ENCODE measurements around the gene SMAD2. TPM values are rescaled to one million over a fixed set of nuclear protein-coding genes. Genes with fewer than 3 reads are reported as not detected.

The SMAD2 gene
- total RNA-seq, 6 experiments from 2014 or later: 31.2 to 46.1 (median 36.0) TPM

DNA sequence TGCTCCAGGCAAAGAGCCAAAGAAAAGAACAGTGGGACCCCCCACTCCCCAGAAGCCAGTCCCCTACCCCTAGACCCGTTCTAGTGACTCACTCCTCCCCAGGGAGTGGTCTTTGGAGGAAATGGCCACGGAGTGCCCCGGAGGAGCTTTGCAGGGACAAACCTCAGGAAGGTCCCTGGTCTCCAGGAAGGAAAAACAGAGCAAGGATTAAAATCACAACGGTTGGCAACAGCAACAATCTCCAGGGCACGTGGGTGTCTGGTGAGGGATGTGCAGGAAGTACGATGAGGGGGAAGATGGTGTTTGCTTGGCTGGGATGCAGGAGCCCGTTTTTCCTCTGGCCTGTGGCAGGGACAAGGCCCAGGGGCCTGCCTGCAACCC lies 135.0 kb downstream of the SMAD2 start:
- intact Hi-C loops (cut with DNase I): no loop called here
- Histone ChIP-seq H3K4me3 (no peak overlapping the region), H3K27ac (no peak overlapping the region), H3K4me1 (no peaks in the 10 kb centered on the region), H3K36me3 (no peaks in the 10 kb centered on the region), H3K9me3 (no peaks in the 10 kb centered on the region), H3K27me3 (no peaks in the 10 kb centered on the region)
- ATAC-seq: no peak
- 29% methylated on average over 4 of the region's 7 CpGs for WGBS (ENCODE audit: insufficient coverage, low coverage, low lambda C conversion rate, missing lambda C conversion rate)
- no peak for DNase-seq
- TF ChIP-seq POLR2A (IDR thresholded peaks at IDR 0.05): no peak
- TF ChIP-seq, protein P1, sequence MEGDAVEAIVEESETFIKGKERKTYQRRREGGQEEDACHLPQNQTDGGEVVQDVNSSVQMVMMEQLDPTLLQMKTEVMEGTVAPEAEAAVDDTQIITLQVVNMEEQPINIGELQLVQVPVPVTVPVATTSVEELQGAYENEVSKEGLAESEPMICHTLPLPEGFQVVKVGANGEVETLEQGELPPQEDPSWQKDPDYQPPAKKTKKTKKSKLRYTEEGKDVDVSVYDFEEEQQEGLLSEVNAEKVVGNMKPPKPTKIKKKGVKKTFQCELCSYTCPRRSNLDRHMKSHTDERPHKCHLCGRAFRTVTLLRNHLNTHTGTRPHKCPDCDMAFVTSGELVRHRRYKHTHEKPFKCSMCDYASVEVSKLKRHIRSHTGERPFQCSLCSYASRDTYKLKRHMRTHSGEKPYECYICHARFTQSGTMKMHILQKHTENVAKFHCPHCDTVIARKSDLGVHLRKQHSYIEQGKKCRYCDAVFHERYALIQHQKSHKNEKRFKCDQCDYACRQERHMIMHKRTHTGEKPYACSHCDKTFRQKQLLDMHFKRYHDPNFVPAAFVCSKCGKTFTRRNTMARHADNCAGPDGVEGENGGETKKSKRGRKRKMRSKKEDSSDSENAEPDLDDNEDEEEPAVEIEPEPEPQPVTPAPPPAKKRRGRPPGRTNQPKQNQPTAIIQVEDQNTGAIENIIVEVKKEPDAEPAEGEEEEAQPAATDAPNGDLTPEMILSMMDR (IDR thresholded peaks at IDR 0.05): no peak

DNA sequence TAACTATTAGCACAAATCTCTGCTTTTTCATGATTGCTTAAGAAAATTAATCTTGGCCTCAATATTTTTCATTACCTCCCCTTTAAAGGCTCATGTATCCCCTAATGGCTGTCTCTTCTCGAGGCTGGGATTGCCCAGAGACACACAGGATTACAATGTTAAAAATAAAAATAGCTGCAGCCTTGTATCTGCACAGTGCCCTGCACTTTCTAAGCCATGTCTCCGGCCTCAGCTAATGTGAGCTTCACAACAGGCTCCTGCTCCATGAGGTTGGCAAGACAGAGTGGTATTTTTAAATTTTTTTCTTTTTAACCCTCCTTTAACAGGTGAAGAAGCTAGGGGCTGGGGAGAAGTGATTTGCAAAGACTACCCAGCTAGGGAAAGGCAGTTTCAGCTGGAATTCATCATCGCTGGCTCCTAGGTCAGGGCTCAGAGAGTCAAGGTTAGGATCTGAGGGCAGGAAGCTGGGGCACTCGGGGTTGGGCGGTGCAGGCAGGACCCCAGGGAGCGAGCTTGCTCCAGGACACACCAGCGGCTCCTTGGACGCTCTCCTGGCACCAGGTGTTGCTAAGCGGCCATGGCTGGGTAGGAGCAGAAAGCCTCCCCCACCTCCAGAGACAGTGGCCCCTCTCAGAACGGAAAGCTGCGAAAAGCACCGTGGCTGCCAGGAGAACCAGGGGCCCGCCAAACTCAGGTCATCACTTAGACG lies 135.6 kb downstream of the SMAD2 start:
- intact Hi-C loops (cut with DNase I): no loop called here

DNA sequence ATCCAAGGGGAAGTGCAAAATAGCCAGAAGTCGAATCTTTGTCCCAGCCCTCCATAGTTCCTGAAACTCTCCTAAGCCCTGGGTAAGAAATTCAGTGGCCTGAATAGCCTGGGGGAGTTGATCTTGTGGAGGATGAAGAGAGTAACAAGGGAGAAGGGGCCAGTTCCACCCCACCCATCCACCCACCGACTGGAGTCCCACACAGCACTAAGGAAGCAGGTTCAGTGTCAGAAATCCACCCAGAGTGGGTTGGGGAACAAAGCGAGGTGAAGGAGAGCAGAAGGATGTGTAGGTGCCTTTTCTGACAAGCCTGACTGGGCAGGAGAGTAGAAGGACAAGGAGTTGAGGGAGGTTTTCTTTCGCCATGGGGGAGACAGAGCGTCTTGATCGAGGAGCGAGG lies 136.8 kb downstream of the SMAD2 start:
- 73% methylated on average over 7 of the region's 7 CpGs for WGBS (ENCODE audit: insufficient coverage, low coverage, low lambda C conversion rate, missing lambda C conversion rate)
- ATAC-seq: no peak
- H3K27me3 ChIP-seq: no peaks in the 10 kb centered on the region
- no peak overlapping the region for H3K27ac ChIP-seq
- no peak for TF ChIP-seq POLR2A (IDR thresholded peaks at IDR 0.05)
- TF ChIP-seq, protein P1 (IDR thresholded peaks at IDR 0.05): no peak
- H3K4me1 ChIP-seq: no peaks in the 10 kb centered on the region
- intact Hi-C loops (cut with DNase I): no loop called here
- H3K4me3 ChIP-seq: no peak overlapping the region
- H3K36me3 ChIP-seq: no peaks in the 10 kb centered on the region
- DNase-seq: no peak
- H3K9me3 ChIP-seq: no peaks in the 10 kb centered on the region

More for the DNA sequence above, 135.6 kb downstream of the SMAD2 start:
- Histone ChIP-seq H3K27ac (no peak overlapping the region), H3K4me3 (no peak overlapping the region), H3K27me3 (no peaks in the 10 kb centered on the region), H3K9me3 (no peaks in the 10 kb centered on the region), H3K4me1 (no peaks in the 10 kb centered on the region), H3K36me3 (no peaks in the 10 kb centered on the region)
- ATAC-seq (no peak), DNase-seq (no peak)
- TF ChIP-seq, protein P1 (IDR thresholded peaks at IDR 0.05): no peak
- TF ChIP-seq POLR2A (IDR thresholded peaks at IDR 0.05): no peak
- 44% methylated on average over 4 of the region's 14 CpGs for WGBS (ENCODE audit: insufficient coverage, low coverage, low lambda C conversion rate, missing lambda C conversion rate)

- H3K27ac ChIP-seq: no peak overlapping the region
- no peaks in the 10 kb centered on the region for H3K9me3 ChIP-seq
- intact Hi-C loops (cut with DNase I): no loop called here
- WGBS (ENCODE audit: insufficient coverage, low coverage, low lambda C conversion rate, missing lambda C conversion rate): 41% methylated on average over 3 of the region's 4 CpGs
- DNase-seq: no peak
- H3K36me3 ChIP-seq: no peaks in the 10 kb centered on the region
- no peak overlapping the region for H3K4me3 ChIP-seq
- no peak for ATAC-seq
- H3K27me3 ChIP-seq: no peaks in the 10 kb centered on the region
- H3K4me1 ChIP-seq: no peaks in the 10 kb centered on the region
- TF ChIP-seq, protein P1 (IDR thresholded peaks at IDR 0.05): no peak
- TF ChIP-seq POLR2A (IDR thresholded peaks at IDR 0.05): no peak
These were observed 138.9 kb downstream of the SMAD2 start for GRCh38 chr18:47791461-47791985.

Data from right lobe of liver (tissue), 6 donors.